ENCODE results near the gene DNHD1. TPM values are rescaled to one million over a fixed set of nuclear protein-coding genes. Genes with fewer than 3 reads are reported as not detected.

DNHD1 gene
- total RNA-seq, 2 donors from 2014 or later: 11.5 to 31.4 TPM

DNA sequence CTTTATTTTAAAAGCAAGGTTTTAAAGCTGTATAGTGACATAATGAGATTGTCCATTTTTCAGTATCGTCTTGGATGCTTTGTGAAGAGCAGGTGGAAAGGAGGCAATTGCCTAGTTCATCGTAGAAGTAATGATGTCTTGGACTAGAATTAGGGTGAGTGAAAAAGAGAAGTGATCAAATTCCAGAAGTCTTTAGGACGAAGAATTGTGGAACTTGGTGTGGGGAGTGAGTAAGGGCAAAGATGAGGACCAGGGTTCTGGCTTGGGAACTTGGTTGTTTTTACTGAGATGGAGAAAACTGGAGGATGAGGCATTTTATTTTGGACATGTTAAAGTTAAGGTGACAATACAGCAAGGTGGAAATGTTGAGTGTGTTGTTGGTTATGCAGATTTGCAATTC, 107.7 kb downstream of the DNHD1 start:
- 23% methylated on average over 3 of the region's 3 CpGs for WGBS
- Histone ChIP-seq H3K27ac (peak overlapping the region; percentile 93 to 95), H3K4me3 (peak overlapping the region; percentile 80 to 92), H3K36me3 (peaks cover 12 to 36% of the 10 kb centered on the region in 2 donors), H3K27me3 (replicated peaks; ENCODE audit: insufficient read depth) (no peaks in the 10 kb centered on the region), H3K4me1 (replicated peaks) (peaks cover 17% of the 10 kb centered on the region), H3K9me3 (no peaks in the 10 kb centered on the region)
- DNase-seq (ENCODE audit: low spot score): peak; percentile 1
- TF ChIP-seq POLR2A (IDR thresholded peaks at IDR 0.05) (no peak), POLR2AphosphoS5 (IDR thresholded peaks at IDR 0.05) (no peak)
- TF ChIP-seq, protein P1, sequence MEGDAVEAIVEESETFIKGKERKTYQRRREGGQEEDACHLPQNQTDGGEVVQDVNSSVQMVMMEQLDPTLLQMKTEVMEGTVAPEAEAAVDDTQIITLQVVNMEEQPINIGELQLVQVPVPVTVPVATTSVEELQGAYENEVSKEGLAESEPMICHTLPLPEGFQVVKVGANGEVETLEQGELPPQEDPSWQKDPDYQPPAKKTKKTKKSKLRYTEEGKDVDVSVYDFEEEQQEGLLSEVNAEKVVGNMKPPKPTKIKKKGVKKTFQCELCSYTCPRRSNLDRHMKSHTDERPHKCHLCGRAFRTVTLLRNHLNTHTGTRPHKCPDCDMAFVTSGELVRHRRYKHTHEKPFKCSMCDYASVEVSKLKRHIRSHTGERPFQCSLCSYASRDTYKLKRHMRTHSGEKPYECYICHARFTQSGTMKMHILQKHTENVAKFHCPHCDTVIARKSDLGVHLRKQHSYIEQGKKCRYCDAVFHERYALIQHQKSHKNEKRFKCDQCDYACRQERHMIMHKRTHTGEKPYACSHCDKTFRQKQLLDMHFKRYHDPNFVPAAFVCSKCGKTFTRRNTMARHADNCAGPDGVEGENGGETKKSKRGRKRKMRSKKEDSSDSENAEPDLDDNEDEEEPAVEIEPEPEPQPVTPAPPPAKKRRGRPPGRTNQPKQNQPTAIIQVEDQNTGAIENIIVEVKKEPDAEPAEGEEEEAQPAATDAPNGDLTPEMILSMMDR (IDR thresholded peaks at IDR 0.05): no peak
- intact Hi-C loops (cut with DNase I): loop anchor here (5.0 kb wide), 3 partner anchors 53 to 282 kb away; partner anchors contain the start of genes ARFIP2, CAVIN3, DCHS1 and TIMM10B

DNA sequence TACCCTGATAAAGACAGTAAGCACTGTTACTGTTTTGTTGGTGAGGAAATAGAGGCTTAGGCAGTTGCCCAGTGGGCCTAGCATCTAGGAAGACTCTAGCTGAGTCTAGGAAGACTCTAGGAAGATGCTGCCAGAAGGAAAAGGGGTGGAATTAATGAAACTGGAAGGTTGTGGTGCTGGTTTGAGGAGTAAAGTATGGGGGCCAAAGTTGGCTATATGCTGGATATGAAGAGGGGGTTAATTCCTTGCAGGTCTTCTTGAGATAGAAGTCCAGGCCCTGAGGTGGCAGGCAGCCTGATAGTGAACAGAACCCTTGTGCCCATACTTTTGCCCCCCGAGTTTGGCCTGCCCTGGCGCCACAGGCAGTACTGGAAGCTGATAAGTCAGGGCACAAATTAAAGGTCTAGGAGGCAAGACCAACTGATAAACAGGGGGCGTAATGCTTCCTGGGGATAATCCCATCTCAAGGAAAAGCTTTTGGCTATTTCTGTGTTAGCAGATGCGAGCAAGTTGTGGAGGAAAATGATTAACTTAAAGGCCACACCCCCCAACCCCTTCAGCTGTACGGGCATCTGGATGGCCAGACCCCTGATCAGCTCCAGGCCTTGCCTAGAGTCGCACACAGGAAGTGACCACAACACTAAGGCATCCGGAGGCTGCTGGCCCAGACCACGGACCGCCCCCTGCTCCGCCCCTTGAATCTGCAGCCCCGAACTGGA, 109.5 kb downstream of the DNHD1 start:
- peaks cover 24% of the 10 kb centered on the region for H3K4me1 ChIP-seq (replicated peaks)
- intact Hi-C loops (cut with DNase I): no loop called here
- WGBS: 13% methylated on average over 11 of the region's 11 CpGs

GRCh38 chr11:6607190-6607795, 110.2 kb downstream of the DNHD1 start:
- no peaks in the 10 kb centered on the region for H3K9me3 ChIP-seq
- no peaks in the 10 kb centered on the region for H3K27me3 ChIP-seq (replicated peaks; ENCODE audit: insufficient read depth)
- peak overlapping the region; percentile 93 to 95 for H3K27ac ChIP-seq
- intact Hi-C loops (cut with DNase I): no loop called here
- H3K36me3 ChIP-seq: peaks cover 5 to 32% of the 10 kb centered on the region in 2 donors
- peaks cover 20% of the 10 kb centered on the region for H3K4me1 ChIP-seq (replicated peaks)
- DNase-seq (ENCODE audit: low spot score): no peak
- no peak overlapping the region for H3K4me3 ChIP-seq
- TF ChIP-seq POLR2A (IDR thresholded peaks at IDR 0.05) (no peak), POLR2AphosphoS5 (IDR thresholded peaks at IDR 0.05) (no peak)
- TF ChIP-seq, protein P1 (IDR thresholded peaks at IDR 0.05): no peak

More for the DNA sequence above, 109.5 kb downstream of the DNHD1 start:
- DNase-seq (ENCODE audit: low spot score): peak; percentile 86
- Histone ChIP-seq H3K27me3 (replicated peaks; ENCODE audit: insufficient read depth) (no peaks in the 10 kb centered on the region), H3K27ac (peak overlapping the region; percentile 93 to 95), H3K9me3 (no peaks in the 10 kb centered on the region), H3K4me3 (peak overlapping the region in 1 of 2 donors; percentile 6), H3K36me3 (peaks cover 5 to 32% of the 10 kb centered on the region in 2 donors)
- TF ChIP-seq POLR2AphosphoS5 (IDR thresholded peaks at IDR 0.05) (peak; percentile 95), POLR2A (IDR thresholded peaks at IDR 0.05) (peak; percentile 75)
- TF ChIP-seq, protein P1 (IDR thresholded peaks at IDR 0.05): no peak

DNA sequence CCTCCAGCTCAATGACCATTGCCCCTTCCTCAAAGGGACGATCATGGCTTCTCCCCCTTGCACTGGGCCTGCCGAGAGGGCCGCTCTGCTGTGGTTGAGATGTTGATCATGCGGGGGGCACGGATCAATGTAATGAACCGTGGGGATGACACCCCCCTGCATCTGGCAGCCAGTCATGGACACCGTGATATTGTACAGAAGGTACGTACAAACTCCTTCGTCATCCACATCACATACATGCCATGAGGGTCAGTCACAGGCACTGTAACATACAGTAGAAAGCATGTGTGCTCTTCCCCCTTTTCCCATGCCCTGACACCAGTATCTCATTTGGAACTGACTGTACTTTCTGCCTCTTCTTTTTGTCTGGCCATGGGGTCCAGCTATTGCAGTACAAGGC, 110.9 kb downstream of the DNHD1 start:
- 89% methylated on average over 9 of the region's 9 CpGs for WGBS
- TF ChIP-seq POLR2AphosphoS5 (IDR thresholded peaks at IDR 0.05): no peak
- TF ChIP-seq POLR2A (IDR thresholded peaks at IDR 0.05): no peak
- TF ChIP-seq, protein P1 (IDR thresholded peaks at IDR 0.05): no peak
- peaks cover 5 to 32% of the 10 kb centered on the region in 2 donors for H3K36me3 ChIP-seq
- no peaks in the 10 kb centered on the region for H3K27me3 ChIP-seq (replicated peaks; ENCODE audit: insufficient read depth)
- no peak overlapping the region for H3K4me3 ChIP-seq
- intact Hi-C loops (cut with DNase I): no loop called here
- peak overlapping the region; percentile 93 to 95 for H3K27ac ChIP-seq
- H3K9me3 ChIP-seq: no peaks in the 10 kb centered on the region
- no peak for DNase-seq (ENCODE audit: low spot score)
- peaks cover 17% of the 10 kb centered on the region for H3K4me1 ChIP-seq (replicated peaks)

All from prostate gland (tissue), 2 donors.